ENCODE measurements around the gene DGKB. TPM values are rescaled to one million over a fixed set of nuclear protein-coding genes. Genes with fewer than 3 reads are reported as not detected.

The DGKB gene
- total RNA-seq, 1 donor from 2014 or later = not detected

- TF ChIP-seq CTCF (IDR thresholded peaks at IDR 0.05) = no peak
- intact Hi-C loops (cut with DNase I) = no loop called here
Measured at GRCh38 chr7:14184292-14184864, 718.2 kb downstream of the DGKB start.

GRCh38 chr7:14179781-14180180, 722.8 kb downstream of the DGKB start:
- intact Hi-C loops (cut with DNase I) = no loop called here
- Histone ChIP-seq H3K4me3 (no peak overlapping the region), H3K27ac (no peak overlapping the region), H3K27me3 (no peaks in the 10 kb centered on the region), H3K9me3 (no peaks in the 10 kb centered on the region), H3K36me3 (no peaks in the 10 kb centered on the region), H3K4me1 (no peaks in the 10 kb centered on the region)
- no peak for TF ChIP-seq CTCF (IDR thresholded peaks at IDR 0.05)
- no peak for DNase-seq
- ATAC-seq = no peak

More at GRCh38 chr7:14184292-14184864, 718.2 kb downstream of the DGKB start:
- Histone ChIP-seq H3K4me3 (no peak overlapping the region), H3K4me1 (no peaks in the 10 kb centered on the region), H3K27ac (no peak overlapping the region), H3K9me3 (no peaks in the 10 kb centered on the region), H3K36me3 (no peaks in the 10 kb centered on the region), H3K27me3 (no peaks in the 10 kb centered on the region)
- DNase-seq (no peak), ATAC-seq (no peak)

DNA sequence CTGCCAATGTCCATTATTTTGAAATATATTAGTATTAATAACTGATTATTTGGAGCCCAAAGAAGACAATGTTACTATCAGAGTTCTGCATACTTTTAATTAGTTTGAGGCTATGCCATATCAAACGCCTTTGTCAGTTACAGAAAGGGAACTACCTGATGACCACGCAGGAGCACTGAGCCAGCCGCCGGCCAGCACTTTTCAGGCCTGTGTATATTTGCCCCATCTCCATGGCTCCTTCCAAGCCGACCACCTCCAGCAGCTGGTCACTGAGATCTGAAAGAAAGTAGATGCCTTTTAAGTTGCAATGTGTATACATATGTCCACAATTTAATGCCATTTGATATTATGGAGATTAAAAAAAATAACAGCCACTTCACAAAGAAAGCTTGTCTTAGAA, 724.7 kb downstream of the DGKB start:
- DNase-seq (no peak), ATAC-seq (no peak)
- no peaks in the 10 kb centered on the region for H3K4me1 ChIP-seq
- H3K4me3 ChIP-seq = no peak overlapping the region
- no peaks in the 10 kb centered on the region for H3K27me3 ChIP-seq
- no peaks in the 10 kb centered on the region for H3K36me3 ChIP-seq
- H3K9me3 ChIP-seq = no peaks in the 10 kb centered on the region
- TF ChIP-seq CTCF (IDR thresholded peaks at IDR 0.05) = no peak
- H3K27ac ChIP-seq = no peak overlapping the region
- intact Hi-C loops (cut with DNase I) = no loop called here

DNA sequence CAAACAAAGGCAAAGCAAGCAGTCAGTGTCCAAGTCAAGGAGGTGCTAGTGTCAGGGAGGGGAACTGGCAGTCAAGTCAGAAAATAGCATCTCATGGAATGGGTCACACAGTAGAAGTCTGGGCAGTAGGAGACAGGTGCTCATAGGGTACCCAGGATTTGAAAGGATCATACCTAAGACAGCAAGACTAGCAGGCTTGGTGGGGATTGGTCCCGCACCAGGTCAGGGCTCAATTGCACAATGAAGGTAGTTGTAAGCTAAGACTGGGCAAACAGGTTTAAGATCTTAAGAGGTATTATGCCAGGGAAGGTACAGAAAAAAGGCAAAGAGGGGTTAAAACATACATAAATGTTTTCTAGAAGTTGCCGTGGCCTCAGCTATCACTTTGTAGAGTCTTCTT, 731.7 kb downstream of the DGKB start:
- Histone ChIP-seq H3K27me3 (no peaks in the 10 kb centered on the region), H3K27ac (no peak overlapping the region), H3K4me3 (no peak overlapping the region), H3K9me3 (peaks cover 8% of the 10 kb centered on the region), H3K4me1 (no peaks in the 10 kb centered on the region), H3K36me3 (no peaks in the 10 kb centered on the region)
- DNase-seq = no peak
- intact Hi-C loops (cut with DNase I) = no loop called here
- peak; percentile 64 for ATAC-seq
- TF ChIP-seq CTCF (IDR thresholded peaks at IDR 0.05) = no peak

DNA sequence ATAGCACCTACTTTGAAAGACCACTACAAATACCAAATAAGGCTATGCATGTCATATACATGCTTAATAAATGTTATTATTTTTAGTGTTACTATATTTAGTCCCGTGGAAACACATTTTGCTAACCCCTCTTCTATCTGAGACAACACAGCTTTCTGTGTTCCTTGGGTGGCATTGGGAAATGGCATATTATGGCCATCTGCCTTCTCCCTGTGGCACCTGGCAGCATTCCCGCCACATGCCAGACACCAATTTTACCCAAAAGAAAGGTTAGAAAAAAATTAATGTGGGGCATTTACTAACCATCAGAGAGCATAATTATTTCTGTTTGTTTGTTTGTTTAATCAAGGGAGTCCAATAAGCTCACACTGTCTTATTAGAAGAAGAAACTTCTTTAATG, 744.4 kb downstream of the DGKB start:
- no peak for ATAC-seq
- intact Hi-C loops (cut with DNase I) = no loop called here
- no peak for TF ChIP-seq CTCF (IDR thresholded peaks at IDR 0.05)
- H3K4me1 ChIP-seq = no peaks in the 10 kb centered on the region
- H3K36me3 ChIP-seq = no peaks in the 10 kb centered on the region
- H3K9me3 ChIP-seq = no peaks in the 10 kb centered on the region
- no peak for DNase-seq
- no peak overlapping the region for H3K4me3 ChIP-seq
- no peak overlapping the region for H3K27ac ChIP-seq
- no peaks in the 10 kb centered on the region for H3K27me3 ChIP-seq

GRCh38 chr7:14156436-14156835, 746.1 kb downstream of the DGKB start:
- Histone ChIP-seq H3K27ac (no peak overlapping the region), H3K36me3 (no peaks in the 10 kb centered on the region), H3K9me3 (no peaks in the 10 kb centered on the region), H3K4me1 (no peaks in the 10 kb centered on the region), H3K27me3 (no peaks in the 10 kb centered on the region), H3K4me3 (no peak overlapping the region)
- DNase-seq (no peak), ATAC-seq (no peak)
- TF ChIP-seq CTCF (IDR thresholded peaks at IDR 0.05) = no peak
- intact Hi-C loops (cut with DNase I) = no loop called here

Data from upper lobe of right lung (tissue), 1 donor.